Gastrocnemius medialis (tissue), 4 donors: ENCODE results near the gene ANKMY1. TPM values are rescaled to one million over a fixed set of nuclear protein-coding genes. Genes with fewer than 3 reads are reported as not detected.
A peak's percentile ranks its signal among the peaks of the same experiment; 100 is the strongest.

Source experiments
- ATAC-seq, 2 donors: fragments of 150-250 bp; one replicate each; pipeline ENCODE4 v1.9.1; 2016
- DNase-seq, 2 donors: peaks; one replicate each; pipeline ENCODE4 v3.0.0-alpha.2; 2019
- H3K27ac ChIP-seq, 4 donors: fragments of 200-600 bp; sonication (generic); 1 replicate in 1 of 4; 2 replicates in 3 of 4; pipeline ENCODE4 v1.5.1; 2016 to 2018; ENCODE audit warnings: mild to moderate bottlenecking in 2 of 4, moderate library complexity in 1 of 4
- H3K27me3 ChIP-seq, 3 donors: fragments of 200-600 bp; sonication (generic) in 2 of 3; 1 replicate in 1 of 3; 2 replicates in 2 of 3; pipeline versions ENCODE4 v1.5.1 to v1.6.0; 2016 to 2019; ENCODE audit warnings: mild to moderate bottlenecking in 1 of 3, moderate library complexity in 1 of 3
- H3K36me3 ChIP-seq, 2 donors: fragments of 200-600 bp; sonication (generic) in 1 of 2; one replicate each; pipeline ENCODE4 v1.5.1; 2017 to 2018
- H3K4me1 ChIP-seq, 2 donors: fragments of 200-600 bp; sonication (generic) in 1 of 2; one replicate each; pipeline ENCODE4 v1.5.1; 2016 to 2017; ENCODE audit warnings: mild to moderate bottlenecking in 2 of 2
- H3K4me3 ChIP-seq, 4 donors: fragments of 200-600 bp; sonication (generic) in 3 of 4; 1 replicate in 1 of 4; 2 replicates in 3 of 4; pipeline ENCODE4 v1.5.1; 2016 to 2019; ENCODE audit warnings: mild to moderate bottlenecking in 2 of 4
- H3K9me3 ChIP-seq, 3 donors: fragments of 200-600 bp; sonication (generic) in 2 of 3; 1 replicate in 1 of 3; 2 replicates in 2 of 3; pipeline ENCODE4 v1.5.1; 2016 to 2019
- CTCF ChIP-seq, 5 experiments: fragments of 450-650 bp in 3 of 5; fragments of 200-600 bp in 2 of 5; sonication (generic) in 2 of 5; IDR thresholded peaks in 4 of 5; conservative IDR thresholded peaks in 1 of 5; 1 replicate in 4 of 5; 2 replicates in 1 of 5; pipeline ENCODE4 v1.5.1; 2016 to 2019; ENCODE audit warnings: antibody characterized with exemption in 5 of 5, mild to moderate bottlenecking in 3 of 5, moderate library complexity in 3 of 5
- POLR2A ChIP-seq, 2 donors: fragments of 450-650 bp; IDR thresholded peaks; one replicate each; pipeline ENCODE4 v1.6.1; 2017; ENCODE audit warnings: antibody characterized with exemption in 2 of 2, mild to moderate bottlenecking in 2 of 2, moderate library complexity in 2 of 2
- in situ Hi-C, 4 donors: fragments of 200-750 bp; cut with MboI; loops; one replicate each; pipeline versions ENCODE4 v1.15.0 to v1.8.0; 2017; ENCODE audit warnings: low sequenced_read_pairs in 4 of 4
- intact Hi-C: fragments of 100-400 bp; cut with DNase I; formaldehyde crosslinking; loops from one replicate; pipeline ENCODE4 v1.15.1; 2023; ENCODE audit warnings: low total_unique reads
- total RNA-seq, 4 donors: library from RNA; depleted of rRNA; stranded (reverse); fragments of >200 nt; gene quantifications; one replicate each; pipeline versions ENCODE4 v1.1.0 to v1.2.3, GENCODE V29; 2016

The ANKMY1 gene
- total RNA-seq = 1 to 10 TPM; 3.3 to 9.0 (median 5.6) TPM

- DNase-seq (peak in 1 of 2 donors; percentile 34), ATAC-seq (no peak)
- no peak for TF ChIP-seq CTCF (IDR thresholded peaks at IDR 0.05 in 4 of 5, conservative IDR thresholded peaks at IDR 0.05 in 1 of 5)
- no peak for TF ChIP-seq POLR2A (IDR thresholded peaks at IDR 0.05)
- no peaks in the 10 kb centered on the region for H3K9me3 ChIP-seq
- no peaks in the 10 kb centered on the region for H3K36me3 ChIP-seq
- in situ Hi-C loops (no loop called here), intact Hi-C loops (no loop called here)
- H3K27me3 ChIP-seq = no peaks in the 10 kb centered on the region
- H3K4me1 ChIP-seq = peaks cover 30 to 40% of the 10 kb centered on the region in 2 donors
- H3K27ac ChIP-seq = no peak within 1 kb of the TSS
- peak within 1 kb of the TSS; percentile 43 to 63 (median 50) for H3K4me3 ChIP-seq
Measured at GRCh38 chr2:240557808-240558207, at the start of gene ANKMY1. Gene ANKMY1, minus strand, starts transcription at chr2:240557988. Its CDS starts 653 bp downstream, at chr2:240557335.

GRCh38 chr2:240605867-240606743, 48.3 kb upstream of the ANKMY1 start:
- Histone ChIP-seq H3K4me3 (no peak overlapping the region), H3K27me3 (no peaks in the 10 kb centered on the region), H3K27ac (no peak overlapping the region), H3K4me1 (peaks cover 0 to 6% of the 10 kb centered on the region in 2 donors), H3K36me3 (no peaks in the 10 kb centered on the region), H3K9me3 (no peaks in the 10 kb centered on the region)
- ATAC-seq (no peak), DNase-seq (no peak)
- intact Hi-C loops (no loop called here), in situ Hi-C loops (no loop called here)
- no peak for TF ChIP-seq POLR2A (IDR thresholded peaks at IDR 0.05)
- TF ChIP-seq CTCF (IDR thresholded peaks at IDR 0.05 in 4 of 5, conservative IDR thresholded peaks at IDR 0.05 in 1 of 5) = no peak

- no peak for TF ChIP-seq POLR2A (IDR thresholded peaks at IDR 0.05)
- TF ChIP-seq CTCF (IDR thresholded peaks at IDR 0.05 in 4 of 5, conservative IDR thresholded peaks at IDR 0.05 in 1 of 5) = no peak
- Histone ChIP-seq H3K36me3 (no peaks in the 10 kb centered on the region), H3K27me3 (no peaks in the 10 kb centered on the region), H3K4me1 (peaks cover 0 to 6% of the 10 kb centered on the region in 2 donors), H3K4me3 (no peak overlapping the region), H3K9me3 (no peaks in the 10 kb centered on the region), H3K27ac (no peak overlapping the region)
- in situ Hi-C loops (no loop called here), intact Hi-C loops (no loop called here)
- DNase-seq (no peak), ATAC-seq (no peak)
Measured at GRCh38 chr2:240604939-240605716, 47.3 kb upstream of the ANKMY1 start.

GRCh38 chr2:240604291-240604938, 46.6 kb upstream of the ANKMY1 start:
- TF ChIP-seq POLR2A (IDR thresholded peaks at IDR 0.05) (no peak), CTCF (IDR thresholded peaks at IDR 0.05 in 4 of 5, conservative IDR thresholded peaks at IDR 0.05 in 1 of 5) (peak; percentile 19 to 64 (median 52))
- no peaks in the 10 kb centered on the region for H3K27me3 ChIP-seq
- intact Hi-C loops (no loop called here), in situ Hi-C loops (no loop called here)
- no peaks in the 10 kb centered on the region for H3K9me3 ChIP-seq
- peak; percentile 47 to 67 for DNase-seq
- H3K4me1 ChIP-seq = peaks cover 0 to 6% of the 10 kb centered on the region in 2 donors
- no peak overlapping the region for H3K27ac ChIP-seq
- H3K4me3 ChIP-seq = no peak overlapping the region
- no peaks in the 10 kb centered on the region for H3K36me3 ChIP-seq
- ATAC-seq = peak; percentile 56 to 68
